ENCODE results near the gene NRXN3. TPM values are rescaled to one million over a fixed set of nuclear protein-coding genes. Genes with fewer than 3 reads are reported as not detected.

The NRXN3 gene
- total and polyA plus RNA-seq, 2 of the 4 experiments (the other 2 are of a cell fraction): 4.8 to 25.1 TPM

DNA sequence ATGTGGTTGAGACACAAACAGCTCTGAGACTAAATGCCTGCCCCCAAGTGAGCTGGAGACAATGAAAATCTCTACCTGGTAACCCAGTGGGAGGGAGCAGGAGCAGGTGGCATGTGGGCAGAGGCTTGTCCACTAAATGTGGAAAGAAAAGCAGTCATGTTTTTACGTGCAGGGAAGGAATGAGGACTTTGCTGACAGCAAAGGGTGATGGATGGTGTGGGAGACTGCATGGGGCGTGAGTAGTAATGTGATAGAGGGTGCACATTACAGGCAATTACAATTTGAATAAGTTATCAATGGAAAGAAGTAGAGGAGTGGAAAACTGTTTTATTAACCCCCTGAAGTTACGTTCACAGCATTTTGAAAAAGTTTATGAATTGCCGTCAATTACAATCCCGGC lies 176.6 kb downstream of the NRXN3 start:
- Histone ChIP-seq H3K27me3 (ENCODE audit: control insufficient read depth, insufficient read depth, low read length) (no peaks in the 10 kb centered on the region), H4K91ac (ENCODE audit: insufficient read depth, low read depth, low read length) (no peak overlapping the region), H3K4me1 (ENCODE audit: control insufficient read depth, insufficient read depth, low read length) (no peaks in the 10 kb centered on the region), H2AK9ac (replicated peaks; ENCODE audit: low read depth, low read length, poor library complexity) (no peak overlapping the region), H3K23ac (ENCODE audit: low read depth, low read length) (no peak overlapping the region), H3K9me1 (ENCODE audit: insufficient read depth, low read length) (no peaks in the 10 kb centered on the region), H3K18ac (ENCODE audit: low read depth, low read length) (no peak overlapping the region), H3K79me1 (ENCODE audit: low read depth in 1 of 2, low read length in 2 of 2) (no peaks in the 10 kb centered on the region), H4K20me1 (ENCODE audit: insufficient read depth, low read length) (no peaks in the 10 kb centered on the region), H2AK5ac (ENCODE audit: low read depth, low read length) (no peak overlapping the region), H2BK15ac (ENCODE audit: low read depth, low read length) (no peak overlapping the region), H3K9me3 (ENCODE audit: control insufficient read depth, insufficient read depth, low read length) (peaks cover 38% of the 10 kb centered on the region), H3K56ac (ENCODE audit: extremely low read depth, insufficient read depth, low read length) (no peak overlapping the region), H3K27ac (ENCODE audit: insufficient read depth, low read length) (no peak overlapping the region), H3K4me2 (ENCODE audit: low read depth, low read length) (no peak overlapping the region), H2BK120ac (ENCODE audit: low read depth, low read length) (no peak overlapping the region), H3K9ac (ENCODE audit: low read depth, low read length) (no peak overlapping the region), H3K36me3 (ENCODE audit: control insufficient read depth, insufficient read depth, low read length) (no peaks in the 10 kb centered on the region), H2AFZ (replicated peaks; ENCODE audit: low read length, poor library complexity) (no peak overlapping the region), H4K8ac (ENCODE audit: low read depth in 2 of 2, low read length in 2 of 2) (no peak overlapping the region), H4K5ac (ENCODE audit: low read depth, low read length) (no peak overlapping the region), H2BK5ac (ENCODE audit: low read depth, low read length, poor library complexity, severe bottlenecking) (no peak overlapping the region), H2BK20ac (ENCODE audit: low read depth, low read length) (no peak overlapping the region), H3K4ac (ENCODE audit: low read depth, low read length) (no peak overlapping the region), H3K14ac (replicated peaks; ENCODE audit: low read depth, low read length) (no peak overlapping the region), H3K4me3 (ENCODE audit: insufficient read depth, low read depth, low read length) (no peak overlapping the region)
- dilution Hi-C loops (cut with HindIII; ENCODE audit: low sequenced_read_pairs, unreplicated experiment) (no loop called here), intact Hi-C loops (cut with micrococcal nuclease) (no loop called here), in situ Hi-C loops (cut with MboI; ENCODE audit: low sequenced_read_pairs) (no loop called here)
- ChIA-PET CTCF (no interaction called here), POLR2A (ENCODE audit: unreplicated experiment) (no interaction called here)
- TF ChIP-seq SMC3 (IDR thresholded peaks at IDR 0.05; ENCODE audit: low read depth, low read length) (no peak), ELK1 (IDR thresholded peaks at IDR 0.05; ENCODE audit: borderline replicate concordance, low read depth, low read length) (no peak), POLR2A (IDR thresholded peaks at IDR 0.05; ENCODE audit: low read depth, low read length) (no peak), CEBPB (IDR thresholded peaks at IDR 0.05; ENCODE audit: low read depth, low read length) (no peak), USF2 (IDR thresholded peaks at IDR 0.05; ENCODE audit: low read depth, low read length) (no peak), FOS (IDR thresholded peaks at IDR 0.05; ENCODE audit: low read depth, low read length) (no peak), BHLHE40 (IDR thresholded peaks at IDR 0.05; ENCODE audit: low read depth, low read length) (no peak), CTCF (conservative IDR thresholded peaks at IDR 0.05; ENCODE audit: low read depth, low read length) (no peak), RFX5 (IDR thresholded peaks at IDR 0.05; ENCODE audit: low read depth, low read length) (no peak)
- 0% methylated on average over 1 of the region's 5 CpGs; no CpG with 5 or more reads in 1 of the 2 experiments for WGBS, 2 experiments (ENCODE audit: extremely low coverage in 2 of 2, insufficient read length in 1 of 2)
- ATAC-seq (ENCODE audit: low read depth): no peak
- no peak for DNase-seq
- BruUV-seq (replicated peaks): no TSS peak

All from IMR-90 (cell line).